Esophagus squamous epithelium (tissue), 5 donors: ENCODE data around the gene TRIM29. TPM values are rescaled to one million over a fixed set of nuclear protein-coding genes. Genes with fewer than 3 reads are reported as not detected.

Experiments used
- DNase-seq: peaks from one replicate; lab custom pipeline; 2025; lab: John Stamatoyannopoulos, UW
- H3K27ac ChIP-seq, 4 donors: fragments of 200-600 bp; sonication (generic); one replicate each; pipeline ENCODE4 v1.5.1; 2016 to 2019; ENCODE audit warnings: mild to moderate bottlenecking in 1 of 4
- H3K27me3 ChIP-seq, 4 donors: fragments of 200-600 bp; sonication (generic); 1 replicate in 3 of 4; 2 replicates in 1 of 4; pipeline versions ENCODE4 v1.5.1 to v1.6.0; 2017 to 2021; ENCODE audit warnings: antibody characterized with exemption in 1 of 4
- H3K36me3 ChIP-seq, 3 donors: fragments of 200-600 bp; sonication (generic); one replicate each; pipeline ENCODE4 v1.5.1; 2016 to 2019
- H3K4me1 ChIP-seq, 3 donors: fragments of 200-600 bp; sonication (generic); one replicate each; pipeline ENCODE4 v1.5.1; 2017 to 2019
- H3K4me3 ChIP-seq, 4 donors: fragments of 200-600 bp; sonication (generic); 1 replicate in 3 of 4; 2 replicates in 1 of 4; pipeline ENCODE4 v1.5.1; 2016 to 2019; ENCODE audit warnings: mild to moderate bottlenecking in 2 of 4, moderate library complexity in 1 of 4
- H3K9me3 ChIP-seq, 3 donors: fragments of 200-600 bp; sonication (generic); one replicate each; pipeline ENCODE4 v1.5.1; 2016 to 2019
- POLR2A ChIP-seq, 4 donors: fragments of 450-650 bp; IDR thresholded peaks; one replicate each; pipeline ENCODE4 v1.6.1; 2017; ENCODE audit warnings: antibody characterized with exemption in 4 of 4, mild to moderate bottlenecking in 4 of 4, moderate library complexity in 3 of 4
- WGBS, 2 donors: methylation state at CpG; one replicate each; pipeline ENCODE4 v1.1.5; 2018; 5-methylcytosine and 5-hydroxymethylcytosine counted together
- intact Hi-C: fragments of 100-400 bp; cut with DNase I; formaldehyde crosslinking; loops from one replicate; pipeline ENCODE4 v1.15.0; 2022
- total RNA-seq, 4 donors: library from RNA; depleted of rRNA; stranded (reverse); fragments of >200 nt; gene quantifications; one replicate each; pipeline ENCODE4 v1.1.0, GENCODE V29; 2016
- TF ChIP-seq, protein P1 (sequence below), 6 experiments: fragments of 450-650 bp in 4 of 6; fragments of 200-600 bp in 2 of 6; sonication (generic) in 2 of 6; IDR thresholded peaks; one replicate each; pipeline ENCODE4 v1.5.1; 2016 to 2019; ENCODE audit warnings: antibody characterized with exemption in 6 of 6, mild to moderate bottlenecking in 4 of 6, moderate library complexity in 4 of 6
- donor health status: DM: yes; HTN: yes; CAD: no.

The TRIM29 gene
- total RNA-seq, 4 donors from 2014 or later: 691 to 1,472 (median 816) TPM

DNA sequence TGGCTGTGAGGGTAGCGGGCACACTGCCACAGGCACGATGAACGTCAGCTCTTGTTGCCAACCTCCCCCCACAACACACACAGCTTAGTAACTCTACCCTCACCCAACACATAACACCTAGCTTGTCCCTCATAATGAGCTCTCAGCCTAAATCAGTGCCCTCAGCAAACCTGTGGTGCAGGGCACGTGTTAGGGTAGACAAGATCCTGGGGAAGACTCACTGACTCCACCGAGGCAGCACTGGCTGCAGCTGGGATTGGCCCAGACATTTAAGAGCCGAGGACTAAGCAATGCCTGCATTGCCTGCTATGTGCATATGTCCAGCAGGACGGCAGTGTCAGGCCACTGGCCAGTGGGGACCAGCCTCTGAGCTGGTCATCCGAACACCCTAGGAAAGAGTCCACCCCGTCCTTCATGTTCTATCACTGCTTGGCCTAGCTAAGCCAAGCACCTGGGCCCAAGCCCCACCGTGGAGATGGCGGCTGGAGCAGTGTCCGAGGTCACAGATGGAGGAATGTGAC is 32.9 kb upstream of the TRIM29 start:
- intact Hi-C loops: loop anchor here (5.0 kb wide), 2 partner anchors 56 to 126 kb away; no protein-coding TSS in a partner anchor
- H3K27me3 ChIP-seq: peaks cover 0 to 59% (median 0%) of the 10 kb centered on the region in 4 donors
- TF ChIP-seq, protein P1, sequence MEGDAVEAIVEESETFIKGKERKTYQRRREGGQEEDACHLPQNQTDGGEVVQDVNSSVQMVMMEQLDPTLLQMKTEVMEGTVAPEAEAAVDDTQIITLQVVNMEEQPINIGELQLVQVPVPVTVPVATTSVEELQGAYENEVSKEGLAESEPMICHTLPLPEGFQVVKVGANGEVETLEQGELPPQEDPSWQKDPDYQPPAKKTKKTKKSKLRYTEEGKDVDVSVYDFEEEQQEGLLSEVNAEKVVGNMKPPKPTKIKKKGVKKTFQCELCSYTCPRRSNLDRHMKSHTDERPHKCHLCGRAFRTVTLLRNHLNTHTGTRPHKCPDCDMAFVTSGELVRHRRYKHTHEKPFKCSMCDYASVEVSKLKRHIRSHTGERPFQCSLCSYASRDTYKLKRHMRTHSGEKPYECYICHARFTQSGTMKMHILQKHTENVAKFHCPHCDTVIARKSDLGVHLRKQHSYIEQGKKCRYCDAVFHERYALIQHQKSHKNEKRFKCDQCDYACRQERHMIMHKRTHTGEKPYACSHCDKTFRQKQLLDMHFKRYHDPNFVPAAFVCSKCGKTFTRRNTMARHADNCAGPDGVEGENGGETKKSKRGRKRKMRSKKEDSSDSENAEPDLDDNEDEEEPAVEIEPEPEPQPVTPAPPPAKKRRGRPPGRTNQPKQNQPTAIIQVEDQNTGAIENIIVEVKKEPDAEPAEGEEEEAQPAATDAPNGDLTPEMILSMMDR (IDR thresholded peaks at IDR 0.05): no peak
- no peak for TF ChIP-seq POLR2A (IDR thresholded peaks at IDR 0.05)

GRCh38 chr11:120169981-120170698 is 32.2 kb upstream of the TRIM29 start:
- Histone ChIP-seq H3K27ac (peak overlapping the region in 1 of 4 donors; percentile 87), H3K27me3 (peaks cover 0 to 65% (median 0%) of the 10 kb centered on the region in 4 donors), H3K9me3 (no peaks in the 10 kb centered on the region), H3K36me3 (no peaks in the 10 kb centered on the region), H3K4me1 (peaks cover 15 to 38% (median 17%) of the 10 kb centered on the region in 3 donors), H3K4me3 (peak overlapping the region in 2 of 4 donors; percentile 62 to 75)
- 75 to 84% methylated on average over 6 to 18 of the region's 27 CpGs for WGBS, 2 donors
- intact Hi-C loops: loop anchor here (5.0 kb wide), 2 partner anchors 57 to 127 kb away; no protein-coding TSS in a partner anchor
- no peak for TF ChIP-seq POLR2A (IDR thresholded peaks at IDR 0.05)
- TF ChIP-seq, protein P1 (IDR thresholded peaks at IDR 0.05): no peak
- no peak for DNase-seq

More for the DNA sequence above, 32.9 kb upstream of the TRIM29 start:
- Histone ChIP-seq H3K9me3 (no peaks in the 10 kb centered on the region), H3K36me3 (no peaks in the 10 kb centered on the region), H3K4me1 (peaks cover 15 to 38% (median 17%) of the 10 kb centered on the region in 3 donors), H3K4me3 (no peak overlapping the region), H3K27ac (no peak overlapping the region)
- DNase-seq: no peak
- 87 to 90% methylated on average over 3 to 7 of the region's 12 CpGs for WGBS, 2 donors

DNA sequence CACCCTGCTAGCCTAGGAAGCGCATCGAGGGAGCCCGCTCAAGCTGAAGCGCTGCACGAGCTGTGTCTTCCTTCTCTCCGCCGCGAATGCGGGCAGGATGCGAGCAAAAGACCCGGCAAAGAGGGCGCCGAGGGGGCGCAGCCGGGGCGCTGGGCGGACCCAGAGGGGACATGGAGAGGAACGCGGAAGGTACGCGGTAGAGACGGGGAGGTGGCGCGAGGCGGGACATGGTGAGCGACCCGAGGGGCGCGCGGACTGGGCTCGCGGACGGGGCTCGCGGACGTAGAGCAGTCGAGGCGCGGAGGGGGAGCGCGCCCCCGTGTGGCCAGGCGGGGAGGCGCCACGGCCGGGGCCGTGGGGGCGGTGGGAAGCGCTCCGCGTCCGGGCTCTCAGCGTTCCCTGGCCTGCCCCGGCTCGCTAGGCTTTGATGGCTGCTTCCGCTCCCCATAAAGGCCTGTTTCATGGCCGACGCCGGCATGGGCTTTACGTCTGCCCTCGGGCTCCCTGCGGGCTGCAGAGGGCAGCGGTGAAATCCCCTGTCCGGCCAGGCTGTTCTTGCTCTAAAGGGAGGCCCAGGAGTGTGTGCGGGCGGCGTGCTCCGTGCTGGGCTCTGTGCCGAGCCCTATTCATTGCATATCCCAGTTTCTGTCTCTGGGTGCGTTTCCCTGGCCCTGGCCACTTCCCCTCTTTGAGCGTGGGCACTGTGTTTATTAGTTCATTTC is 31.2 kb upstream of the TRIM29 start:
- WGBS, 2 donors: 0 to 11% methylated on average over 17 of the region's 71 CpGs

DNA sequence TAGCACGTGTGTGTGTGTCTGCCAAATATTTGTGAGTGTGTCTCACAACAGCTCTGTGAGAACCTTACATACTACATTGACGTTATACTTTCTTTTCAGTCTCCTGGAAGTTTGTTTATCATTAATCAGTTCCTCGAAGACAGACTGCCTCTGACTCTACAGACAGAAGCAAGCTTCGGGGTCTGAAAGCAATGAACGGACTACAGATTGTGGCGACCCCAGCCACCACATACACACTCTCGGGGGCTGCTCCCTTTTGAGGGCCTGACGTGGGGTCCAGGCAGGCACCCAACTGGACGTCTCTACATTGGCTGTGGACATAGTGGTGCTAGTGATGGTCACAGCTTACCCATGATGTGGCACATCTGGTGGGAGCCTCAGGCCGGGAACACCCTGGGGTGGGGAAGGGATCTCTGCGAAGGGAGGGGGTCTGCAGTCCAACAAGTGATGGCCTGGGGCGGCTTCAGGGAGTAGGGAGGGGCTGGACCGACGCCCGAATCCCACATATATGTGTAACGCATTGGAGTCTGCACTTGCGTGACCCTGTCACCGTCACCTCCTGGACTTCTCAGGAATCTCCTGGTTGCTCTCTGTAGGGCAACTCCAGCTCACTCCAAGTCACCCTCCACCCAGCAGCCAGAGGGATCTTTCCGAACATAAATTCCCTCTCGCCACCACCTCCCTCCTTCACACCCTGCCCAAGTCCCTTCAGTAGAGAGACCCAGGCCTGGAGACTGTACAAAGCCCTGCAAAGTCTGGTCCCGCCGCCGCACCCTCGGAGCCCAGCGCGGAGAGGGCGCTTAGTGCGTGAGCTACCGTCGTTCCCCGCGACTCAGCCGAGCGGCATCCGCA is 30.4 kb upstream of the TRIM29 start:
- no peak for TF ChIP-seq POLR2A (IDR thresholded peaks at IDR 0.05)
- TF ChIP-seq, protein P1 (IDR thresholded peaks at IDR 0.05): no peak
- Histone ChIP-seq H3K27ac (peak overlapping the region; percentile 66 to 88 (median 78)), H3K36me3 (no peaks in the 10 kb centered on the region), H3K9me3 (no peaks in the 10 kb centered on the region), H3K27me3 (peaks cover 0 to 60% (median 0%) of the 10 kb centered on the region in 4 donors), H3K4me3 (peak overlapping the region; percentile 36 to 75 (median 60)), H3K4me1 (peaks cover 15 to 38% (median 17%) of the 10 kb centered on the region in 3 donors)
- no peak for DNase-seq
- intact Hi-C loops: no loop called here
- 45 to 49% methylated on average over 14 of the region's 35 CpGs for WGBS, 2 donors

More for the DNA sequence above, 31.2 kb upstream of the TRIM29 start:
- intact Hi-C loops: no loop called here
- no peak for DNase-seq
- Histone ChIP-seq H3K27me3 (peaks cover 0 to 64% (median 0%) of the 10 kb centered on the region in 4 donors), H3K36me3 (no peaks in the 10 kb centered on the region), H3K4me1 (peaks cover 15 to 38% (median 17%) of the 10 kb centered on the region in 3 donors), H3K4me3 (peak overlapping the region; percentile 36 to 75 (median 60)), H3K9me3 (no peaks in the 10 kb centered on the region), H3K27ac (peak overlapping the region; percentile 66 to 88 (median 78))
- TF ChIP-seq, protein P1 (IDR thresholded peaks at IDR 0.05): peak; percentile 81 to 97 (median 92)
- TF ChIP-seq POLR2A (IDR thresholded peaks at IDR 0.05): no peak
